GM21526 (cell line): Measurements from ENCODE around the gene CISD1.
"Not testable (repeated sequence)": the region's sequence is repeated elsewhere in the genome, so short reads cannot be mapped to it uniquely, and the experiment has no call there.

Experiments used
- ATAC-seq: cut with Tn5 transposase; IDR thresholded peaks from one replicate; pipeline ENCODE4 v1.9.1; 2021; ENCODE audit warnings: moderate library complexity; ENCODE audit not compliant: unreplicated experiment, low FRiP score

The CISD1 gene

GRCh38 chr10:58268946-58269781 lies at the start of gene CISD1:
TSS of gene CISD1 (plus strand) at chr10:58269162. CDS start at chr10:58269274, 112 bp downstream.
- ATAC-seq: peak; percentile 62

GRCh38 chr10:58219875-58220274 lies 49.1 kb upstream of the CISD1 start:
- ATAC-seq: no peak

- ATAC-seq: no peak
Measured at GRCh38 chr10:58220769-58221451, 48.1 kb upstream of the CISD1 start.

GRCh38 chr10:58225654-58226053 lies 43.3 kb upstream of the CISD1 start:
- ATAC-seq: no peak

GRCh38 chr10:58229856-58230255 lies 39.1 kb upstream of the CISD1 start:
- ATAC-seq: not testable (repeated sequence)

GRCh38 chr10:58237014-58237834 lies 31.7 kb upstream of the CISD1 start:
- no peak for ATAC-seq

GRCh38 chr10:58239561-58240169 lies 29.3 kb upstream of the CISD1 start:
- ATAC-seq: no peak

GRCh38 chr10:58240531-58240930 lies 28.4 kb upstream of the CISD1 start:
- ATAC-seq: no peak

- ATAC-seq: no peak
Measured at GRCh38 chr10:58241346-58241745, 27.6 kb upstream of the CISD1 start.

GRCh38 chr10:58243269-58243668 lies 25.7 kb upstream of the CISD1 start:
- ATAC-seq: no peak

- ATAC-seq: not testable (repeated sequence)
Measured at GRCh38 chr10:58243801-58244200, 25.2 kb upstream of the CISD1 start.

- ATAC-seq: not testable (repeated sequence)
Measured at GRCh38 chr10:58244242-58244641, 24.7 kb upstream of the CISD1 start.

- not testable (repeated sequence) for ATAC-seq
Measured at GRCh38 chr10:58244666-58245065, 24.3 kb upstream of the CISD1 start.

- no peak for ATAC-seq
Measured at GRCh38 chr10:58253184-58253583, 15.8 kb upstream of the CISD1 start.

- no peak for ATAC-seq
Measured at GRCh38 chr10:58254644-58255043, 14.3 kb upstream of the CISD1 start.

GRCh38 chr10:58256013-58256780 lies 12.8 kb upstream of the CISD1 start:
- not testable (repeated sequence) for ATAC-seq

- ATAC-seq: no peak
Measured at GRCh38 chr10:58258977-58259692, 9.8 kb upstream of the CISD1 start.

GRCh38 chr10:58260334-58260733 lies 8.6 kb upstream of the CISD1 start:
- ATAC-seq: no peak

- ATAC-seq: no peak
Measured at GRCh38 chr10:58262766-58263165, 6.2 kb upstream of the CISD1 start.
